ENCODE results near the gene PCDHGB6. TPM values are rescaled to one million over a fixed set of nuclear protein-coding genes. Genes with fewer than 3 reads are reported as not detected.
A peak's percentile ranks its signal among the peaks of the same experiment; 100 is the strongest.
"Not testable (repeated sequence)": the region's sequence is repeated elsewhere in the genome, so short reads cannot be mapped to it uniquely, and the experiment has no call there.

The PCDHGB6 gene
- total RNA-seq (1 to 10 TPM in 3 of 5 donors, under 1 TPM in 1, not detected in 1; 0.29 to 6.2 (median 4.9) TPM), polyA plus RNA-seq (under 1 TPM in 2 of 3 donors, not detected in 1; 0.31 to 0.50 TPM)
- long read RNA-seq, donor 1, full-length matches to known transcripts: 3 of 3 reads
- long read RNA-seq, donor 1, partial matches to known transcripts: 0 of 3 reads
- long read RNA-seq, donor 1, other reads (novel, unspliced or antisense): 0 of 3 reads
- long read RNA-seq, donor 2, full-length matches to known transcripts: 4 of 4 reads
- long read RNA-seq, donor 2, partial matches to known transcripts: 0 of 4 reads
- long read RNA-seq, donor 2, other reads (novel, unspliced or antisense): 0 of 4 reads
- long read RNA-seq, donor 3: 0 reads
- long read RNA-seq, donor 4, full-length matches to known transcripts: 1 of 1 reads
- long read RNA-seq, donor 4, partial matches to known transcripts: 0 of 1 reads
- long read RNA-seq, donor 4, other reads (novel, unspliced or antisense): 0 of 1 reads
- long read RNA-seq, donor 5, full-length matches to known transcripts: 5 of 5 reads
- long read RNA-seq, donor 5, partial matches to known transcripts: 0 of 5 reads
- long read RNA-seq, donor 5, other reads (novel, unspliced or antisense): 0 of 5 reads
- long read RNA-seq, donor 6, full-length matches to known transcripts: 6 of 6 reads
- long read RNA-seq, donor 6, partial matches to known transcripts: 0 of 6 reads
- long read RNA-seq, donor 6, other reads (novel, unspliced or antisense): 0 of 6 reads
- long read RNA-seq, donor 7, full-length matches to known transcripts: 1 of 1 reads
- long read RNA-seq, donor 7, partial matches to known transcripts: 0 of 1 reads
- long read RNA-seq, donor 7, other reads (novel, unspliced or antisense): 0 of 1 reads
- long read RNA-seq, donor 8: 0 reads
- long read RNA-seq, donor 9, full-length matches to known transcripts: 7 of 7 reads
- long read RNA-seq, donor 9, partial matches to known transcripts: 0 of 7 reads
- long read RNA-seq, donor 9, other reads (novel, unspliced or antisense): 0 of 7 reads
- long read RNA-seq, donor 10, full-length matches to known transcripts: 1 of 1 reads
- long read RNA-seq, donor 10, partial matches to known transcripts: 0 of 1 reads
- long read RNA-seq, donor 10, other reads (novel, unspliced or antisense): 0 of 1 reads

DNA sequence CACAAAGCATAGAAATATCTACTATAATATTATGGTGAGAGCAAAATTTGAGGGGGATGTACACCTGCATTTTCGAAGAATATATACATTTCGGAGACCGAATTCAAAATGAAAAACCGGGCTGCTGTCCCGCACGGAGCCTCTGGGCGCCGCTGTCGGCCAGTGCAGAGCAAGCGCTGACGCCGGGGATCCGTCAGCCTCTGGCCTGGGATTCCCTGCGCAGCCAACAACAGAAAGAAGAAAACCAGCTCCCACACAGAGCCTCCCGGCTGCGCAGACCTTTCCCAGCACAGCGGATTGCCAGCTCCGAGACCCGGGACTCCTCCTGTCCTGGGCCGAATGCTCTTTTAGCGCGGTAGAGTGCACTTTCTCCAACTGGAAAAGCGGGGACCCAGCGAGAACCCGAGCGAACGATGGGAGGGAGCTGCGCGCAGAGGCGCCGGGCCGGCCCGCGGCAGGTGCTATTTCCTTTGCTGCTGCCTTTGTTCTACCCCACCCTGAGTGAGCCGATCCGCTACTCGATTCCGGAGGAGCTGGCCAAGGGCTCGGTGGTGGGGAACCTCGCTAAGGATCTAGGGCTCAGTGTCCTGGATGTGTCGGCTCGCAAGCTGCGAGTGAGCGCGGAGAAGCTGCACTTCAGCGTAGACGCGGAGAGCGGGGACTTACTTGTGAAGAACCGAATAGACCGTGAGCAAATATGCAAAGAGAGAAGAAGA lies at the start of gene PCDHGB6:
PCDHGB6 (plus strand) TSS at position 232 of the 716 bp plus-strand sequence; CDS start at position 414, 182 bp downstream.
- intact Hi-C loops (cut with DNase I; ENCODE audit: low total_unique reads): not testable (repeated sequence)
- WGBS, 5 donors: 9 to 14% (median 12%) methylated on average over 38 to 50 of the region's 51 CpGs

GRCh38 chr5:141359790-141360426 lies 47.9 kb upstream of the PCDHGB6 start, which contains the start of gene PCDHGB2:
PCDHGB2 (plus strand) TSS chr5:141359994; CDS start chr5:141360136, 142 bp downstream.
- DNase-seq: peak in 1 of 2 donors; percentile 29
- peaks cover 0 to 11% (median 0%) of the 10 kb centered on the region in 4 donors for H3K36me3 ChIP-seq
- peak within 1 kb of the TSS; percentile 11 to 31 (median 22) for H3K4me3 ChIP-seq
- intact Hi-C loops (cut with DNase I; ENCODE audit: low total_unique reads): no loop called here
- no peaks in the 10 kb centered on the region for H3K4me1 ChIP-seq
- H3K9me3 ChIP-seq: peaks cover 62 to 97% (median 97%) of the 10 kb centered on the region in 4 donors
- H3K27me3 ChIP-seq: peaks cover 5 to 75% (median 27%) of the 10 kb centered on the region in 3 donors
- no peak within 1 kb of the TSS for H3K27ac ChIP-seq
- WGBS, 5 donors: 16 to 21% (median 20%) methylated on average over 23 to 24 of the region's 24 CpGs
- TF ChIP-seq EP300 (IDR thresholded peaks at IDR 0.05): no peak
- no peak for TF ChIP-seq CTCF (IDR thresholded peaks at IDR 0.05)
- TF ChIP-seq POLR2AphosphoS5 (IDR thresholded peaks at IDR 0.05): no peak
- no peak for TF ChIP-seq POLR2A (IDR thresholded peaks at IDR 0.05)

More for the DNA sequence above, at the start of gene PCDHGB6:
- not testable (repeated sequence) for H3K4me1 ChIP-seq, H3K27ac ChIP-seq
- Histone ChIP-seq H3K27me3 (peaks cover 0 to 82% (median 44%) of the 10 kb centered on the region in 3 donors), H3K4me3 (peak within 1 kb of the TSS; percentile 11 to 35 (median 20)), H3K9me3 (peaks cover 49 to 100% (median 95%) of the 10 kb centered on the region in 4 donors), H3K36me3 (peaks cover 0 to 13% (median 6%) of the 10 kb centered on the region in 4 donors)
- DNase-seq: peak in 1 of 2 donors; percentile 71
- TF ChIP-seq CTCF (IDR thresholded peaks at IDR 0.05): peak in 3 of 7 experiments; percentile 23 to 30 (median 29)

GRCh38 chr5:141360685-141361084 lies 47.1 kb upstream of the PCDHGB6 start:
- no peak for DNase-seq
- Histone ChIP-seq H3K27me3 (peaks cover 5 to 77% (median 34%) of the 10 kb centered on the region in 3 donors), H3K4me1 (no peaks in the 10 kb centered on the region), H3K9me3 (peaks cover 62 to 97% (median 97%) of the 10 kb centered on the region in 4 donors), H3K4me3 (peak overlapping the region in 1 of 4 donors; percentile 11), H3K27ac (no peak overlapping the region), H3K36me3 (peaks cover 0 to 11% (median 0%) of the 10 kb centered on the region in 4 donors)
- TF ChIP-seq EP300 (IDR thresholded peaks at IDR 0.05) (no peak), POLR2A (IDR thresholded peaks at IDR 0.05) (no peak), CTCF (IDR thresholded peaks at IDR 0.05) (no peak), POLR2AphosphoS5 (IDR thresholded peaks at IDR 0.05) (no peak)
- intact Hi-C loops (cut with DNase I; ENCODE audit: low total_unique reads): no loop called here
- WGBS, 5 donors: 33 to 56% (median 39%) methylated on average over 15 of the region's 15 CpGs
